Heart left ventricle (tissue), 16 donors: ENCODE data around the gene DNAAF5. TPM values are rescaled to one million over a fixed set of nuclear protein-coding genes. Genes with fewer than 3 reads are reported as not detected.

Source experiments
- ATAC-seq, 4 donors: fragments of 200-7000 bp; cut with Tn5 transposase; one replicate each; pipeline ENCODE4 v1.9.1; 2020 to 2022; ENCODE audit warnings: moderate library complexity in 4 of 4, mild to moderate bottlenecking in 3 of 4, moderate number of reproducible peaks in 1 of 4
- DNase-seq, 5 donors: peaks; one replicate each; pipeline ENCODE4 v3.0.0-alpha.2; 2020
- H3K27ac ChIP-seq, 12 donors: fragments of 200-600 bp; sonication (generic) in 4 of 12; one replicate each; pipeline versions ENCODE4 v1.5.0 to v1.8.0; 2016 to 2022; ENCODE audit warnings: mild to moderate bottlenecking in 2 of 12
- H3K27me3 ChIP-seq, 9 donors: fragments of 200-600 bp; sonication (generic) in 2 of 9; one replicate each; pipeline versions ENCODE4 v1.5.1 to v1.8.0; 2016 to 2022; ENCODE audit warnings: mild to moderate bottlenecking in 3 of 9
- H3K36me3 ChIP-seq, 9 donors: fragments of 200-600 bp; sonication (generic) in 2 of 9; one replicate each; pipeline versions ENCODE4 v1.5.0 to v1.8.0; 2018 to 2022; ENCODE audit warnings: mild to moderate bottlenecking in 2 of 9
- H3K4me1 ChIP-seq, 12 donors: fragments of 200-600 bp; sonication (generic) in 4 of 12; one replicate each; pipeline versions ENCODE4 v1.5.0 to v1.8.0; 2016 to 2022; ENCODE audit warnings: mild to moderate bottlenecking in 3 of 12
- H3K4me3 ChIP-seq, 12 donors: fragments of 200-600 bp; sonication (generic) in 4 of 12; one replicate each; pipeline versions ENCODE4 v1.5.0 to v1.8.0; 2017 to 2022; ENCODE audit warnings: mild to moderate bottlenecking in 9 of 12, moderate library complexity in 4 of 12
- H3K9me3 ChIP-seq, 12 donors: fragments of 200-600 bp; sonication (generic) in 4 of 12; one replicate each; pipeline versions ENCODE4 v1.5.0 to v1.8.0; 2016 to 2022; ENCODE audit warnings: mild to moderate bottlenecking in 1 of 12
- POLR2A ChIP-seq, 2 donors: fragments of 450-650 bp; IDR thresholded peaks; one replicate each; pipeline ENCODE4 v1.6.1; 2017; ENCODE audit warnings: antibody characterized with exemption in 2 of 2, mild to moderate bottlenecking in 2 of 2, moderate library complexity in 2 of 2
- WGBS, 4 donors: extraction: QIAGEN DNeasy Blood & Tissue Kit in 2 of 4; methylation state at CpG; one replicate each; pipeline versions ENCODE4 v1.1.5 to v1.1.7; 2013 to 2018; 5-methylcytosine and 5-hydroxymethylcytosine counted together
- intact Hi-C, 10 donors: fragments of 100-400 bp; cut with DNase I; formaldehyde crosslinking; loops; one replicate each; pipeline versions ENCODE4 v1.11.1 to v1.14.2; 2022
- polyA plus RNA-seq, 2 donors: library from polyadenylated mRNA; stranded (reverse); fragments of 200-250 nt; gene quantifications; one replicate each; pipeline ENCODE4 v1.2.3, GENCODE V29; 2013
- total RNA-seq, 9 donors: library from RNA; depleted of rRNA in 2 of 9; stranded (reverse); fragments of >200 nt in 2 of 9; fragmentation: NEBNext Ultra II Directional in 3 of 9; extraction: Animal tissue kit (Norgen Biotek cat#: 25700) in 3 of 9; gene quantifications; one replicate each; pipeline versions ENCODE4 v1.1.0 to v1.2.4, GENCODE V29; 2016 to 2023
- TF ChIP-seq, protein P1 (sequence below), 12 donors: fragments of 200-600 bp; sonication (generic) in 4 of 12; IDR thresholded peaks; one replicate each; pipeline versions ENCODE4 v1.5.0 to v1.8.0; 2018 to 2022; ENCODE audit warnings: antibody characterized with exemption in 12 of 12, mild to moderate bottlenecking in 5 of 12
- donor health status: ischemic (EF 13 %, LVEDD 7.1; RV severe dilation, severe dysfunction).
- donor health status: healthy with polysubstance abuse.
- donor health status: DM: no; HTN: yes; CAD: no.
- donor health status: DM: no; HTN: no; CAD: no.
- donor health status: ischemic (EF 25% LVEDD 6.9; RV normal size, moderate dysfunction).
- donor health status: ischemic (EF 25% LVEDD 5.7; RV mildly dilated, moderate dysfunction).
- donor health status: healthy.
- donor health status: DM: yes; HTN: yes; CAD: no.
- donor health status: ischemic (EF 35%, LVEDD 5.7; RV mildly dilated, moderate dysfunction).
- donor health status: nonischemic (EF 11% LVEDD 7.7; RV severe dilation, severe dysfunction).
- donor health status: DM: yes; HTN: yes; CAD: no.
- donor health status: PGD.
- donor health status: ischemic (EF 29% LVEDD 5.4; RV normal size, mild dysfunction).
- donor health status: nonischemic (EF 23%, LVEDD 6.1; RV moderate dilation, normal function).

DNAAF5 gene
- total and polyA plus RNA-seq, 11 donors: 7.2 to 45.8 (median 23.5) TPM

- no peak for DNase-seq
- WGBS, 4 donors: 61 to 70% (median 67%) methylated on average over 15 to 17 of the region's 17 CpGs
- Histone ChIP-seq H3K9me3 (peaks cover 0 to 20% (median 6%) of the 10 kb centered on the region in 12 donors), H3K36me3 (no peaks in the 10 kb centered on the region), H3K27ac (peak overlapping the region in 2 of 12 donors; percentile 17 to 28), H3K4me1 (peaks cover 0 to 25% (median 14%) of the 10 kb centered on the region in 12 donors), H3K4me3 (no peak overlapping the region), H3K27me3 (no peaks in the 10 kb centered on the region)
- intact Hi-C loops: no loop called here
- peak in 1 of 4 donors; percentile 41 for ATAC-seq
- no peak for TF ChIP-seq POLR2A (IDR thresholded peaks at IDR 0.05)
- TF ChIP-seq, protein P1, sequence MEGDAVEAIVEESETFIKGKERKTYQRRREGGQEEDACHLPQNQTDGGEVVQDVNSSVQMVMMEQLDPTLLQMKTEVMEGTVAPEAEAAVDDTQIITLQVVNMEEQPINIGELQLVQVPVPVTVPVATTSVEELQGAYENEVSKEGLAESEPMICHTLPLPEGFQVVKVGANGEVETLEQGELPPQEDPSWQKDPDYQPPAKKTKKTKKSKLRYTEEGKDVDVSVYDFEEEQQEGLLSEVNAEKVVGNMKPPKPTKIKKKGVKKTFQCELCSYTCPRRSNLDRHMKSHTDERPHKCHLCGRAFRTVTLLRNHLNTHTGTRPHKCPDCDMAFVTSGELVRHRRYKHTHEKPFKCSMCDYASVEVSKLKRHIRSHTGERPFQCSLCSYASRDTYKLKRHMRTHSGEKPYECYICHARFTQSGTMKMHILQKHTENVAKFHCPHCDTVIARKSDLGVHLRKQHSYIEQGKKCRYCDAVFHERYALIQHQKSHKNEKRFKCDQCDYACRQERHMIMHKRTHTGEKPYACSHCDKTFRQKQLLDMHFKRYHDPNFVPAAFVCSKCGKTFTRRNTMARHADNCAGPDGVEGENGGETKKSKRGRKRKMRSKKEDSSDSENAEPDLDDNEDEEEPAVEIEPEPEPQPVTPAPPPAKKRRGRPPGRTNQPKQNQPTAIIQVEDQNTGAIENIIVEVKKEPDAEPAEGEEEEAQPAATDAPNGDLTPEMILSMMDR (IDR thresholded peaks at IDR 0.05): no peak
Measured at GRCh38 chr7:699476-700170, 26.9 kb upstream of the DNAAF5 start.

GRCh38 chr7:701086-701671, 25.3 kb upstream of the DNAAF5 start:
- DNase-seq: no peak
- Histone ChIP-seq H3K4me1 (peaks cover 0 to 25% (median 14%) of the 10 kb centered on the region in 12 donors), H3K4me3 (no peak overlapping the region), H3K9me3 (peaks cover 0 to 20% (median 6%) of the 10 kb centered on the region in 12 donors), H3K27me3 (no peaks in the 10 kb centered on the region), H3K27ac (no peak overlapping the region), H3K36me3 (no peaks in the 10 kb centered on the region)
- TF ChIP-seq, protein P1 (IDR thresholded peaks at IDR 0.05): no peak
- TF ChIP-seq POLR2A (IDR thresholded peaks at IDR 0.05): no peak
- 88 to 99% (median 96%) methylated on average over 4 of the region's 4 CpGs for WGBS, 4 donors
- intact Hi-C loops: no loop called here
- ATAC-seq: no peak

- H3K9me3 ChIP-seq: peaks cover 0 to 20% (median 6%) of the 10 kb centered on the region in 12 donors
- DNase-seq (no peak), ATAC-seq (no peak)
- no peak for TF ChIP-seq POLR2A (IDR thresholded peaks at IDR 0.05)
- TF ChIP-seq, protein P1 (IDR thresholded peaks at IDR 0.05): no peak
- WGBS, 4 donors: 96 to 99% (median 97%) methylated on average over 3 of the region's 3 CpGs
- intact Hi-C loops: no loop called here
- H3K27me3 ChIP-seq: no peaks in the 10 kb centered on the region
- H3K36me3 ChIP-seq: no peaks in the 10 kb centered on the region
- H3K4me1 ChIP-seq: peaks cover 0 to 15% (median 8%) of the 10 kb centered on the region in 12 donors
- H3K4me3 ChIP-seq: no peak overlapping the region
- H3K27ac ChIP-seq: no peak overlapping the region
Measured at GRCh38 chr7:703049-703448, 23.4 kb upstream of the DNAAF5 start.

- ATAC-seq (no peak), DNase-seq (peak in 1 of 5 donors; percentile 8)
- intact Hi-C loops: no loop called here
- H3K4me1 ChIP-seq: peaks cover 0 to 9% (median 0%) of the 10 kb centered on the region in 12 donors
- WGBS, 4 donors: 90 to 95% (median 93%) methylated on average over 4 to 7 of the region's 7 CpGs
- no peaks in the 10 kb centered on the region for H3K36me3 ChIP-seq
- no peak overlapping the region for H3K4me3 ChIP-seq
- H3K27ac ChIP-seq: no peak overlapping the region
- H3K9me3 ChIP-seq: peaks cover 0 to 20% (median 6%) of the 10 kb centered on the region in 12 donors
- no peaks in the 10 kb centered on the region for H3K27me3 ChIP-seq
- no peak for TF ChIP-seq POLR2A (IDR thresholded peaks at IDR 0.05)
- TF ChIP-seq, protein P1 (IDR thresholded peaks at IDR 0.05): no peak
Measured at GRCh38 chr7:706721-707120, 19.8 kb upstream of the DNAAF5 start.
